HepG2 (cell line): ENCODE results near the gene PCDHGA5. TPM values are rescaled to one million over a fixed set of nuclear protein-coding genes. Genes with fewer than 3 reads are reported as not detected.
A peak's percentile ranks its signal among the peaks of the same experiment; 100 is the strongest.

Source experiments
- ARNTL ChIP-seq: sonication (generic); formaldehyde crosslinking; IDR thresholded peaks from 2 replicates; pipeline ENCODE4 v1.4.0; 2020; ENCODE audit warnings: mild to moderate bottlenecking, missing genetic modification reagents
- CENPT ChIP-seq: sonication (generic); formaldehyde crosslinking; IDR thresholded peaks from 2 replicates; pipeline ENCODE4 v1.8.0; 2022; ENCODE audit warnings: low read depth, mild to moderate bottlenecking, moderate library complexity, missing genetic modification reagents
- ERF ChIP-seq: IDR thresholded peaks from 2 replicates; pipeline ENCODE4 v1.6.1; 2018; ENCODE audit warnings: missing biosample characterization, missing genetic modification reagents
- FOXA1 ChIP-seq, 2 experiments: fragments of 450-650 bp in 1 of 2; sonication (generic) in 1 of 2; formaldehyde crosslinking in 1 of 2; IDR thresholded peaks; 2 replicates each; pipeline versions ENCODE4 v1.4.0 to v1.6.1; 2016 to 2020; ENCODE audit warnings: missing genetic modification reagents in 1 of 2
- NRL ChIP-seq: sonication (generic); formaldehyde crosslinking; IDR thresholded peaks from 2 replicates; pipeline ENCODE4 v1.5.0; 2020; ENCODE audit warnings: missing genetic modification reagents, mild to moderate bottlenecking, moderate library complexity, borderline replicate concordance
- SIX4 ChIP-seq: sonication (generic); formaldehyde crosslinking; IDR thresholded peaks from 2 replicates; pipeline ENCODE4 v1.4.0; 2020; ENCODE audit warnings: missing genetic modification reagents
- SNAI1 ChIP-seq: sonication (generic); formaldehyde crosslinking; IDR thresholded peaks from 2 replicates; pipeline ENCODE4 v1.5.0; 2020; ENCODE audit warnings: mild to moderate bottlenecking, missing genetic modification reagents, borderline replicate concordance
- ZBTB20 ChIP-seq: sonication (generic); formaldehyde crosslinking; IDR thresholded peaks from 2 replicates; pipeline ENCODE4 v1.8.1; 2023; ENCODE audit warnings: missing genetic modification reagents, low read depth, mild to moderate bottlenecking, borderline replicate concordance
- ZNF331 ChIP-seq: sonication (generic); formaldehyde crosslinking; IDR thresholded peaks from 2 replicates; pipeline ENCODE4 v1.4.0; 2020; ENCODE audit warnings: missing genetic modification reagents
- ZNF382 ChIP-seq: sonication (generic); formaldehyde crosslinking; IDR thresholded peaks from 2 replicates; pipeline ENCODE4 v1.5.0; 2020; ENCODE audit warnings: missing genetic modification reagents, mild to moderate bottlenecking, borderline replicate concordance
- ZNF564 ChIP-seq: sonication (generic); formaldehyde crosslinking; IDR thresholded peaks from 2 replicates; pipeline ENCODE4 v1.8.1; 2023; ENCODE audit warnings: mild to moderate bottlenecking, missing genetic modification reagents
- polyA plus RNA-seq, 8 experiments: library from polyadenylated mRNA; depleted of rRNA in 3 of 8; stranded (reverse) in 7 of 8; unstranded in 1 of 8; fragments of >200 nt; fragmentation: Illumina TruSeq in 4 of 8; extraction: Trizol in 4 of 8; gene quantifications; 2 replicates each; pipeline versions ENCODE4 v1.2.1 to v1.2.3, GENCODE V29; 2011 to 2016; ENCODE audit warnings: low read depth in 4 of 8, missing spikeins in 1 of 8, mixed read lengths in 1 of 8; ENCODE audit not compliant: insufficient read depth in 1 of 8
- total RNA-seq, 5 experiments: library from RNA; depleted of rRNA; stranded (reverse); fragments of >200 nt; fragmentation: Illumina TruSeq; extraction: Trizol; gene quantifications; 2 replicates each; pipeline ENCODE4 v1.2.3, GENCODE V29; 2016; ENCODE audit warnings: low read depth in 1 of 5
- TF ChIP-seq, protein P1 (sequence below): sonication (generic); formaldehyde crosslinking; IDR thresholded peaks from 2 replicates; pipeline ENCODE4 v1.9.0; 2022; ENCODE audit warnings: missing genetic modification reagents, mild to moderate bottlenecking, borderline replicate concordance
- TF ChIP-seq, protein P2 (sequence below): sonication (generic); formaldehyde crosslinking; IDR thresholded peaks from 2 replicates; pipeline ENCODE4 v1.5.1; 2020; ENCODE audit warnings: mild to moderate bottlenecking, missing genetic modification reagents, borderline replicate concordance
- TF ChIP-seq, protein P3 (sequence below): sonication (generic); formaldehyde crosslinking; IDR thresholded peaks from 2 replicates; pipeline ENCODE4 v1.4.0; 2020; ENCODE audit warnings: missing genetic modification reagents
- TF ChIP-seq, protein P4 (sequence below): sonication (generic); formaldehyde crosslinking; IDR thresholded peaks from 2 replicates; pipeline ENCODE4 v1.5.1; 2020; ENCODE audit warnings: mild to moderate bottlenecking, missing genetic modification reagents, borderline replicate concordance

PCDHGA5 gene
- total and polyA plus RNA-seq, 2 of the 13 experiments (the other 11 are each of a cell fraction or from before 2014, with no cell fraction given), result 0.27 to 0.32 TPM

DNA sequence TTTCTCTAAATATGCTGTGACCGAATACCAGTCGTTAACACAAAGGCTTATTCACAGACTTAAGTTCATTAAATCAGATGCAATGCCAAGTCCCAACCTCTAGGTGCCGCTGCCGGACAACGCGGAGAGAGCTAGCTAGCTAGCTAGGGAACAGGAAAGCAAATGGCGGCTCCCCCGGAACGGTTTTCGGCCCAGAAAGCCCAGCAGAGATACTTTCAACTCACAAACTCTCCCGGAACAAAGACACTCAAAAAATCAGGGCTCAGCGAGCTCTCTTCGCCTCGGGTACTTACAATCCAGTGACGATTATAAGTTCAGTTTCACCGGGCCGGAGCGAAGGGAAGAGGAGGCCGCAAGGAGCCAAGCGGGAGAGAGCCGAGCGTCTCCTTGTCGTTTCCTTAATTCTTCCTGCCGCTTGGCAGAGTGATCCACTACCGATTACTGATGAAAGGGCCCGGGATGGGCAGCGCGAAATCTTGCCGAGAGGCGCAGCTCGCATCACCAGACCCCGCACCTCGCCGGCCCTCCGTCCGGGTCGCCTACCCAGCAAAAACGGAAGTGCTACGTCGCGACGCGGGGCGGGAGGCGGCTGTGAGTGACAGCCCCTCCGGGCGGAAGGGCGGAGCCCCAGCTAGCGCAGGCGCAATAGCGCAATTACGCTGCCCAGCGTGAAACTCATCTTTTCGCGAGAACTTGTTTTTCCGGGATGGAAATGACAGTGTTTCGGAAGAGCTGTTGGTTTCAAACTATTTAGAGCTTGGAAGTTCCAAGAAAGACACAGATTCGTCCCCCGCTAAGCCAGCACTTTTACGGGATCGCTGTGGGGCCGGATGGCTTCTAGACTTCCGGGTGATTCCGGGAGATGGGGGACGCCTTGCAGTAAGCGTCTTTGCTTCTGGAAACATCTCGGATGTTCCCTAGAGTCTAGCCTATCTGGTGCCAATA is 43.5 kb upstream of the PCDHGA5 start, which contains the start of gene TAF7 (continued):
- TF ChIP-seq, protein P1, sequence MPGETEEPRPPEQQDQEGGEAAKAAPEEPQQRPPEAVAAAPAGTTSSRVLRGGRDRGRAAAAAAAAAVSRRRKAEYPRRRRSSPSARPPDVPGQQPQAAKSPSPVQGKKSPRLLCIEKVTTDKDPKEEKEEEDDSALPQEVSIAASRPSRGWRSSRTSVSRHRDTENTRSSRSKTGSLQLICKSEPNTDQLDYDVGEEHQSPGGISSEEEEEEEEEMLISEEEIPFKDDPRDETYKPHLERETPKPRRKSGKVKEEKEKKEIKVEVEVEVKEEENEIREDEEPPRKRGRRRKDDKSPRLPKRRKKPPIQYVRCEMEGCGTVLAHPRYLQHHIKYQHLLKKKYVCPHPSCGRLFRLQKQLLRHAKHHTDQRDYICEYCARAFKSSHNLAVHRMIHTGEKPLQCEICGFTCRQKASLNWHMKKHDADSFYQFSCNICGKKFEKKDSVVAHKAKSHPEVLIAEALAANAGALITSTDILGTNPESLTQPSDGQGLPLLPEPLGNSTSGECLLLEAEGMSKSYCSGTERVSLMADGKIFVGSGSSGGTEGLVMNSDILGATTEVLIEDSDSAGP (CRISPR knock-in tag), result peak; percentile 89
- no peak for TF ChIP-seq SIX4 (CRISPR knock-in tag)
- TF ChIP-seq, protein P2, sequence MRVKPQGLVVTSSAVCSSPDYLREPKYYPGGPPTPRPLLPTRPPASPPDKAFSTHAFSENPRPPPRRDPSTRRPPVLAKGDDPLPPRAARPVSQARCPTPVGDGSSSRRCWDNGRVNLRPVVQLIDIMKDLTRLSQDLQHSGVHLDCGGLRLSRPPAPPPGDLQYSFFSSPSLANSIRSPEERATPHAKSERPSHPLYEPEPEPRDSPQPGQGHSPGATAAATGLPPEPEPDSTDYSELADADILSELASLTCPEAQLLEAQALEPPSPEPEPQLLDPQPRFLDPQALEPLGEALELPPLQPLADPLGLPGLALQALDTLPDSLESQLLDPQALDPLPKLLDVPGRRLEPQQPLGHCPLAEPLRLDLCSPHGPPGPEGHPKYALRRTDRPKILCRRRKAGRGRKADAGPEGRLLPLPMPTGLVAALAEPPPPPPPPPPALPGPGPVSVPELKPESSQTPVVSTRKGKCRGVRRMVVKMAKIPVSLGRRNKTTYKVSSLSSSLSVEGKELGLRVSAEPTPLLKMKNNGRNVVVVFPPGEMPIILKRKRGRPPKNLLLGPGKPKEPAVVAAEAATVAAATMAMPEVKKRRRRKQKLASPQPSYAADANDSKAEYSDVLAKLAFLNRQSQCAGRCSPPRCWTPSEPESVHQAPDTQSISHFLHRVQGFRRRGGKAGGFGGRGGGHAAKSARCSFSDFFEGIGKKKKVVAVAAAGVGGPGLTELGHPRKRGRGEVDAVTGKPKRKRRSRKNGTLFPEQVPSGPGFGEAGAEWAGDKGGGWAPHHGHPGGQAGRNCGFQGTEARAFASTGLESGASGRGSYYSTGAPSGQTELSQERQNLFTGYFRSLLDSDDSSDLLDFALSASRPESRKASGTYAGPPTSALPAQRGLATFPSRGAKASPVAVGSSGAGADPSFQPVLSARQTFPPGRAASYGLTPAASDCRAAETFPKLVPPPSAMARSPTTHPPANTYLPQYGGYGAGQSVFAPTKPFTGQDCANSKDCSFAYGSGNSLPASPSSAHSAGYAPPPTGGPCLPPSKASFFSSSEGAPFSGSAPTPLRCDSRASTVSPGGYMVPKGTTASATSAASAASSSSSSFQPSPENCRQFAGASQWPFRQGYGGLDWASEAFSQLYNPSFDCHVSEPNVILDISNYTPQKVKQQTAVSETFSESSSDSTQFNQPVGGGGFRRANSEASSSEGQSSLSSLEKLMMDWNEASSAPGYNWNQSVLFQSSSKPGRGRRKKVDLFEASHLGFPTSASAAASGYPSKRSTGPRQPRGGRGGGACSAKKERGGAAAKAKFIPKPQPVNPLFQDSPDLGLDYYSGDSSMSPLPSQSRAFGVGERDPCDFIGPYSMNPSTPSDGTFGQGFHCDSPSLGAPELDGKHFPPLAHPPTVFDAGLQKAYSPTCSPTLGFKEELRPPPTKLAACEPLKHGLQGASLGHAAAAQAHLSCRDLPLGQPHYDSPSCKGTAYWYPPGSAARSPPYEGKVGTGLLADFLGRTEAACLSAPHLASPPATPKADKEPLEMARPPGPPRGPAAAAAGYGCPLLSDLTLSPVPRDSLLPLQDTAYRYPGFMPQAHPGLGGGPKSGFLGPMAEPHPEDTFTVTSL (CRISPR knock-in tag), result 0 out of 2 replicates have a peak, but pooled peaks have one; percentile 47
- TF ChIP-seq ERF (CRISPR knock-in tag), result peak; percentile 85
- TF ChIP-seq CENPT, result no peak
- no peak for TF ChIP-seq ZNF564
- TF ChIP-seq, protein P3, sequence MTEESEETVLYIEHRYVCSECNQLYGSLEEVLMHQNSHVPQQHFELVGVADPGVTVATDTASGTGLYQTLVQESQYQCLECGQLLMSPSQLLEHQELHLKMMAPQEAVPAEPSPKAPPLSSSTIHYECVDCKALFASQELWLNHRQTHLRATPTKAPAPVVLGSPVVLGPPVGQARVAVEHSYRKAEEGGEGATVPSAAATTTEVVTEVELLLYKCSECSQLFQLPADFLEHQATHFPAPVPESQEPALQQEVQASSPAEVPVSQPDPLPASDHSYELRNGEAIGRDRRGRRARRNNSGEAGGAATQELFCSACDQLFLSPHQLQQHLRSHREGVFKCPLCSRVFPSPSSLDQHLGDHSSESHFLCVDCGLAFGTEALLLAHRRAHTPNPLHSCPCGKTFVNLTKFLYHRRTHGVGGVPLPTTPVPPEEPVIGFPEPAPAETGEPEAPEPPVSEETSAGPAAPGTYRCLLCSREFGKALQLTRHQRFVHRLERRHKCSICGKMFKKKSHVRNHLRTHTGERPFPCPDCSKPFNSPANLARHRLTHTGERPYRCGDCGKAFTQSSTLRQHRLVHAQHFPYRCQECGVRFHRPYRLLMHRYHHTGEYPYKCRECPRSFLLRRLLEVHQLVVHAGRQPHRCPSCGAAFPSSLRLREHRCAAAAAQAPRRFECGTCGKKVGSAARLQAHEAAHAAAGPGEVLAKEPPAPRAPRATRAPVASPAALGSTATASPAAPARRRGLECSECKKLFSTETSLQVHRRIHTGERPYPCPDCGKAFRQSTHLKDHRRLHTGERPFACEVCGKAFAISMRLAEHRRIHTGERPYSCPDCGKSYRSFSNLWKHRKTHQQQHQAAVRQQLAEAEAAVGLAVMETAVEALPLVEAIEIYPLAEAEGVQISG, result peak; percentile 91
- peak; percentile 71 for TF ChIP-seq ZNF331 (CRISPR knock-in tag)
- no peak for TF ChIP-seq SNAI1 (CRISPR knock-in tag)
- no peak for TF ChIP-seq ZBTB20 (CRISPR knock-in tag)
- peak; percentile 41 for TF ChIP-seq ARNTL (CRISPR knock-in tag)
- TF ChIP-seq, protein P4, sequence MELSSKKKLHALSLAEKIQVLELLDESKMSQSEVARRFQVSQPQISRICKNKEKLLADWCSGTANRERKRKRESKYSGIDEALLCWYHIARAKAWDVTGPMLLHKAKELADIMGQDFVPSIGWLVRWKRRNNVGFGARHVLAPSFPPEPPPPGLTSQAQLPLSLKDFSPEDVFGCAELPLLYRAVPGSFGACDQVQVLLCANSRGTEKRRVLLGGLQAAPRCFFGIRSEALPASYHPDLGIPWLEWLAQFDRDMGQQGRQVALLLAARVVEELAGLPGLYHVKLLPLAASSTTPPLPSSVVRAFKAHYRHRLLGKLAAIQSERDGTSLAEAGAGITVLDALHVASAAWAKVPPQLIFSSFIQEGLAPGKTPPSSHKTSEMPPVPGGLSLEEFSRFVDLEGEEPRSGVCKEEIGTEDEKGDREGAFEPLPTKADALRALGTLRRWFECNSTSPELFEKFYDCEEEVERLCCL (CRISPR knock-in tag), result no peak
- TF ChIP-seq FOXA1 (IDR thresholded peaks at IDR 0.05), result no peak
- TF ChIP-seq FOXA1 (CRISPR knock-in tag; IDR thresholded peaks at IDR 0.05), result no peak
- TF ChIP-seq NRL (CRISPR knock-in tag), result peak; percentile 80; the same call in 1 of the 2 replicates
- TF ChIP-seq ZNF382, result no peak
